Measurements from ENCODE around the gene KIF5A.

The KIF5A gene

GRCh38 chr12:57547288-57548012 is 2.4 kb upstream of the KIF5A start:
- Histone ChIP-seq H2AFZ (ENCODE audit: low read depth, low read length) (peak overlapping the region; percentile 98), H3K27ac (ENCODE audit: low read length) (no peak overlapping the region), H3K27me3 (ENCODE audit: low read depth, low read length) (no peaks in the 10 kb centered on the region), H3K4me1 (ENCODE audit: low read length) (peaks cover 17% of the 10 kb centered on the region), H3K4me3 (ENCODE audit: low read length) (peak overlapping the region; percentile 95), H3K9me3 (ENCODE audit: insufficient read depth, low read length) (no peaks in the 10 kb centered on the region), H3K9ac (ENCODE audit: low read length) (peak overlapping the region; percentile 94), H3K4me2 (ENCODE audit: low read length) (peak overlapping the region; percentile 83), H3K36me3 (replicated peaks; ENCODE audit: low read depth, low read length) (no peaks in the 10 kb centered on the region), H3K79me2 (ENCODE audit: low read length) (peaks cover 17% of the 10 kb centered on the region), H4K20me1 (ENCODE audit: insufficient read depth, low read length) (no peaks in the 10 kb centered on the region)
- no peak for TF ChIP-seq EZH2phosphoT487 (IDR thresholded peaks at IDR 0.05; ENCODE audit: low read depth)
- TF ChIP-seq CTCF (IDR thresholded peaks at IDR 0.05; ENCODE audit: low read depth, low read length), result no peak

GRCh38 chr12:57548013-57548315 is 1.9 kb upstream of the KIF5A start:
- Histone ChIP-seq H4K20me1 (ENCODE audit: insufficient read depth, low read length) (no peaks in the 10 kb centered on the region), H3K36me3 (replicated peaks; ENCODE audit: low read depth, low read length) (no peaks in the 10 kb centered on the region), H3K79me2 (ENCODE audit: low read length) (peaks cover 17% of the 10 kb centered on the region), H3K27ac (ENCODE audit: low read length) (no peak overlapping the region), H3K27me3 (ENCODE audit: low read depth, low read length) (no peaks in the 10 kb centered on the region), H3K4me1 (ENCODE audit: low read length) (peaks cover 17% of the 10 kb centered on the region), H3K9ac (ENCODE audit: low read length) (no peak overlapping the region), H2AFZ (ENCODE audit: low read depth, low read length) (no peak overlapping the region), H3K4me2 (ENCODE audit: low read length) (no peak overlapping the region), H3K9me3 (ENCODE audit: insufficient read depth, low read length) (no peaks in the 10 kb centered on the region), H3K4me3 (ENCODE audit: low read length) (no peak overlapping the region)
- no peak for TF ChIP-seq CTCF (IDR thresholded peaks at IDR 0.05; ENCODE audit: low read depth, low read length)
- no peak for TF ChIP-seq EZH2phosphoT487 (IDR thresholded peaks at IDR 0.05; ENCODE audit: low read depth)

GRCh38 chr12:57548488-57548887 is 1.4 kb upstream of the KIF5A start:
- TF ChIP-seq EZH2phosphoT487 (IDR thresholded peaks at IDR 0.05; ENCODE audit: low read depth), result no peak
- TF ChIP-seq CTCF (IDR thresholded peaks at IDR 0.05; ENCODE audit: low read depth, low read length), result no peak
- Histone ChIP-seq H3K27me3 (ENCODE audit: low read depth, low read length) (no peaks in the 10 kb centered on the region), H3K9me3 (ENCODE audit: insufficient read depth, low read length) (no peaks in the 10 kb centered on the region), H3K4me2 (ENCODE audit: low read length) (no peak overlapping the region), H3K9ac (ENCODE audit: low read length) (no peak overlapping the region), H3K4me1 (ENCODE audit: low read length) (peaks cover 17% of the 10 kb centered on the region), H2AFZ (ENCODE audit: low read depth, low read length) (no peak overlapping the region), H4K20me1 (ENCODE audit: insufficient read depth, low read length) (no peaks in the 10 kb centered on the region), H3K4me3 (ENCODE audit: low read length) (no peak overlapping the region), H3K27ac (ENCODE audit: low read length) (no peak overlapping the region), H3K79me2 (ENCODE audit: low read length) (peaks cover 17% of the 10 kb centered on the region), H3K36me3 (replicated peaks; ENCODE audit: low read depth, low read length) (no peaks in the 10 kb centered on the region)

GRCh38 chr12:57549203-57549908 is 488 bp upstream of the KIF5A start:
- H3K4me2 ChIP-seq (ENCODE audit: low read length), result peak overlapping the region; percentile 55
- peaks cover 17% of the 10 kb centered on the region for H3K79me2 ChIP-seq (ENCODE audit: low read length)
- no peak for TF ChIP-seq CTCF (IDR thresholded peaks at IDR 0.05; ENCODE audit: low read depth, low read length)
- no peak for TF ChIP-seq EZH2phosphoT487 (IDR thresholded peaks at IDR 0.05; ENCODE audit: low read depth)
- H3K27me3 ChIP-seq (ENCODE audit: low read depth, low read length), result no peaks in the 10 kb centered on the region
- no peaks in the 10 kb centered on the region for H4K20me1 ChIP-seq (ENCODE audit: insufficient read depth, low read length)
- H3K27ac ChIP-seq (ENCODE audit: low read length), result no peak overlapping the region
- H3K9me3 ChIP-seq (ENCODE audit: insufficient read depth, low read length), result no peaks in the 10 kb centered on the region
- peaks cover 17% of the 10 kb centered on the region for H3K4me1 ChIP-seq (ENCODE audit: low read length)
- H3K4me3 ChIP-seq (ENCODE audit: low read length), result peak overlapping the region; percentile 65
- no peak overlapping the region for H2AFZ ChIP-seq (ENCODE audit: low read depth, low read length)
- no peak overlapping the region for H3K9ac ChIP-seq (ENCODE audit: low read length)
- no peaks in the 10 kb centered on the region for H3K36me3 ChIP-seq (replicated peaks; ENCODE audit: low read depth, low read length)

Data from OCI-LY3 (cell line).